K562 treated with DMSO at 1 percent for 24 hours (cell line): ENCODE results near the gene MTMR3. TPM values are rescaled to one million over a fixed set of nuclear protein-coding genes. Genes with fewer than 3 reads are reported as not detected.

Experiments
- total RNA-seq: library from RNA; unstranded; fragments of 300-600 nt; gene quantifications from 2 replicates; pipeline ENCODE4 v1.2.3, GENCODE V29; 2022; ENCODE audit warnings: low read depth; ENCODE audit not compliant: insufficient read depth

Gene MTMR3
- total RNA-seq = 11.5 and 12.5 TPM in 2 replicates

GRCh38 chr22:29883045-29883774 lies at the start of gene MTMR3:
TSS of gene MTMR3 (plus strand) at chr22:29883174. CDS start at chr22:29971060, 87,886 bp downstream.

GRCh38 chr22:29837741-29838598 lies 45.0 kb upstream of the MTMR3 start, which contains the start of gene ASCC2:
TSS of gene ASCC2 (minus strand) at chr22:29838274. CDS start at chr22:29832325, 5,949 bp downstream.

GRCh38 chr22:30079952-30080533 lies 197.1 kb downstream of the MTMR3 start, which contains the start of gene HORMAD2:
TSS of gene HORMAD2 (plus strand) at chr22:30080464. CDS start at chr22:30093953, 13,489 bp downstream.

Other genes with a start within 250 kb of the MTMR3 start
- gene CABP7, start 163.2 kb upstream of the MTMR3 start, total RNA-seq = 0.15 TPM in 1 of 2 replicates, not detected in the other
- 35.8 and 36.8 TPM in 2 replicates for gene ZMAT5, start 116.2 kb upstream of the MTMR3 start, total RNA-seq
- gene UQCR10, start 115.8 kb upstream of the MTMR3 start, total RNA-seq = 101 and 102 TPM in 2 replicates
- gene ASCC2, start 44.9 kb upstream of the MTMR3 start, total RNA-seq = 53.7 and 55.2 TPM in 2 replicates
- not detected in 2 replicates for gene HORMAD2, start 197.3 kb downstream of the MTMR3 start, total RNA-seq